GM12878 (cell line): ENCODE results near the gene DIAPH3. TPM values are rescaled to one million over a fixed set of nuclear protein-coding genes. Genes with fewer than 3 reads are reported as not detected.

Experiments used
- ATAC-seq: fragments of 200-7000 bp; cut with Tn5 transposase; 3 replicates; pipeline ENCODE4 v1.9.1; 2020; ENCODE audit warnings: mild to moderate bottlenecking, moderate library complexity
- BruUV-seq: library from RNA; stranded (reverse); fragments of 400-500 nt; replicated peaks from 2 replicates; lab custom pipeline; 2021; lab: Mats Ljungman, UMichigan
- CTCF ChIA-PET: fragments of 300-600 bp; sonication (Branson Sonifier 250); formaldehyde crosslinking; extraction: SDS; loops from one replicate; lab custom pipeline; 2021; ENCODE audit warnings: inconsistent platforms; lab: Yijun Ruan, JAX
- POLR2A ChIA-PET: fragments of 350-600 bp; formaldehyde crosslinking; extraction: SDS; loops from one replicate; lab custom pipeline; 2021; ENCODE audit warnings: inconsistent platforms; lab: Charles Lee
- RAD21 ChIA-PET: fragments of 300-600 bp; sonication (Branson Sonifier 250); formaldehyde crosslinking; loops from one replicate; lab custom pipeline; 2023; ENCODE audit warnings: antibody characterized with exemption; ENCODE audit not compliant: unreplicated experiment; lab: Charles Lee
- SMC1A ChIA-PET: fragments of 300-600 bp; sonication (Branson Sonifier 250); formaldehyde crosslinking; loops from one replicate; lab custom pipeline; 2023; ENCODE audit not compliant: unreplicated experiment, uncharacterized antibody; lab: Charles Lee
- DNase-seq: peaks from one replicate; pipeline ENCODE4 v3.0.0-alpha.2; 2011; ENCODE audit warnings: low read depth, low spot score
- FAIRE-seq: peaks from 3 replicates; lab custom pipeline; 2011; peaks lifted over from hg19 to GRCh38; lab: Jason Lieb, UNC
- H2AFZ ChIP-seq: 2 replicates; pipeline ENCODE4 v1.6.0; 2011; ENCODE audit warnings: low read depth, low read length, control low read depth; ENCODE audit not compliant: control insufficient read depth
- H3K27ac ChIP-seq: 2 replicates; pipeline ENCODE4 v1.5.1; 2011; ENCODE audit warnings: control low read depth; ENCODE audit not compliant: control insufficient read depth, insufficient read depth
- H3K27me3 ChIP-seq, 2 experiments: replicated peaks in 1 of 2; 2 replicates each; pipeline versions ENCODE4 v1.6.0 to v1.6.1; 2011; ENCODE audit warnings: low read length in 1 of 2; ENCODE audit not compliant: control insufficient read depth in 2 of 2, insufficient read depth in 2 of 2
- H3K36me3 ChIP-seq, 2 experiments: 2 replicates each; pipeline ENCODE4 v1.5.1; 2011; ENCODE audit warnings: low read length in 1 of 2; ENCODE audit not compliant: control insufficient read depth in 2 of 2, insufficient read depth in 2 of 2
- H3K4me1 ChIP-seq: 2 replicates; pipeline ENCODE4 v1.6.1; 2011; ENCODE audit warnings: mild to moderate bottlenecking, low read length, moderate library complexity, mixed read lengths; ENCODE audit not compliant: control insufficient read depth, insufficient read depth
- H3K4me2 ChIP-seq: 2 replicates; pipeline ENCODE4 v1.6.0; 2011; ENCODE audit warnings: control low read depth; ENCODE audit not compliant: control insufficient read depth, insufficient read depth
- H3K4me3 ChIP-seq: fragments of 200-600 bp; sonication (generic); 2 replicates; pipeline ENCODE4 v1.5.1; 2016
- H3K79me2 ChIP-seq: 2 replicates; pipeline ENCODE4 v1.6.0; 2011; ENCODE audit warnings: low read length; ENCODE audit not compliant: control insufficient read depth, insufficient read depth
- H3K9ac ChIP-seq: 2 replicates; pipeline ENCODE4 v1.8.0; 2011; ENCODE audit warnings: low read length, control low read depth, mixed read lengths; ENCODE audit not compliant: control insufficient read depth, insufficient read depth
- H3K9me3 ChIP-seq: replicated peaks from 3 replicates; pipeline ENCODE4 v1.5.1; 2011; ENCODE audit warnings: mild to moderate bottlenecking, low read length; ENCODE audit not compliant: control insufficient read depth, insufficient read depth
- H4K20me1 ChIP-seq: 2 replicates; pipeline ENCODE4 v1.6.0; 2011; ENCODE audit not compliant: control insufficient read depth, insufficient read depth
- ASH2L ChIP-seq: fragments of 300-600, 200-600 bp; sonication (generic); IDR thresholded peaks from 2 replicates; pipeline ENCODE4 v1.6.1; 2017; ENCODE audit warnings: low read depth, mild to moderate bottlenecking, borderline replicate concordance
- CREB1 ChIP-seq: IDR thresholded peaks from 2 replicates; pipeline ENCODE4 v1.6.1; 2012; ENCODE audit warnings: low read depth, mild to moderate bottlenecking, inconsistent platforms
- EGR1 ChIP-seq, 2 experiments: IDR thresholded peaks; 1 replicate in 1 of 2; 2 replicates in 1 of 2; pipeline ENCODE4 v1.6.1; 2011 to 2012; ENCODE audit warnings: low read depth in 2 of 2, low read length in 2 of 2, borderline replicate concordance in 1 of 2, mild to moderate bottlenecking in 1 of 2, moderate library complexity in 1 of 2
- HSF1 ChIP-seq: fragments of 150-350 bp; IDR thresholded peaks from 2 replicates; pipeline ENCODE4 v1.6.1; 2014; ENCODE audit warnings: mild to moderate bottlenecking, low read depth, low read length
- LARP7 ChIP-seq: fragments of 450-650 bp; IDR thresholded peaks from 2 replicates; pipeline ENCODE4 v1.6.1; 2017; ENCODE audit warnings: mild to moderate bottlenecking
- NR2F1 ChIP-seq: fragments of 450-650 bp; conservative IDR thresholded peaks from 2 replicates; pipeline ENCODE4 v1.6.1; 2017; ENCODE audit warnings: mild to moderate bottlenecking
- PAX5 ChIP-seq: IDR thresholded peaks from 2 replicates; pipeline ENCODE4 v1.6.1; 2011; ENCODE audit warnings: low read depth, low read length, borderline replicate concordance
- POLR2A ChIP-seq: IDR thresholded peaks from 2 replicates; pipeline ENCODE4 v1.6.1; 2011; ENCODE audit warnings: low read depth, mild to moderate bottlenecking, low read length
- POU2F2 ChIP-seq: IDR thresholded peaks from 3 replicates; pipeline ENCODE4 v1.6.1; 2011; ENCODE audit warnings: low read depth, mild to moderate bottlenecking, low read length, borderline replicate concordance
- RELA ChIP-seq: fragments of 450-650 bp; IDR thresholded peaks from 2 replicates; pipeline ENCODE4 v1.8.0; 2014; ENCODE audit warnings: borderline replicate concordance; ENCODE audit not compliant: partially characterized antibody
- RUNX3 ChIP-seq: IDR thresholded peaks from 2 replicates; pipeline ENCODE4 v1.6.1; 2012; ENCODE audit warnings: low read length, inconsistent platforms
- SIX5 ChIP-seq: IDR thresholded peaks from 2 replicates; pipeline ENCODE4 v1.6.1; 2011; ENCODE audit warnings: mild to moderate bottlenecking, low read depth, low read length, moderate library complexity; ENCODE audit not compliant: severe bottlenecking
- SMAD1 ChIP-seq: fragments of 450-650 bp; IDR thresholded peaks from 2 replicates; pipeline ENCODE4 v1.6.1; 2018; ENCODE audit warnings: mild to moderate bottlenecking, low read depth; ENCODE audit not compliant: partially characterized antibody
- SMAD5 ChIP-seq: IDR thresholded peaks from 2 replicates; pipeline ENCODE4 v1.6.1; 2016; ENCODE audit warnings: antibody characterized with exemption, low read depth
- TCF12 ChIP-seq: IDR thresholded peaks from 2 replicates; pipeline ENCODE4 v1.6.1; 2011; ENCODE audit warnings: low read depth, mild to moderate bottlenecking, low read length
- WGBS: methylation state at CpG from one replicate; pipeline ENCODE4 v1.1.6; 2016; ENCODE audit warnings: low lambda C conversion rate; ENCODE audit not compliant: insufficient replicate concordance, insufficient coverage; ENCODE audit errors: missing lambda C conversion rate; 5-methylcytosine and 5-hydroxymethylcytosine counted together
- in situ Hi-C: fragments of 300-500 bp; cut with MboI; formaldehyde crosslinking; loops from 9 replicates; pipeline ENCODE4 v1.14.3; 2018; ENCODE audit warnings: mixed read lengths
- intact Hi-C: fragments of 100-400 bp; cut with micrococcal nuclease; formaldehyde crosslinking; loops from one replicate; pipeline ENCODE4 v1.14.2; 2022; ENCODE audit not compliant: unreplicated experiment
- polyA plus RNA-seq, 11 experiments: library from polyadenylated mRNA; depleted of rRNA in 4 of 11; unstranded in 6 of 11; stranded (reverse) in 5 of 11; fragments of >200 nt; fragmentation: Nextera tagmentation in 4 of 11; fragmentation: Illumina TruSeq in 1 of 11; extraction: Ambion mirVana in 4 of 11; extraction: Trizol in 1 of 11; gene quantifications; 1 replicate in 1 of 11; 2 replicates in 10 of 11; pipeline versions ENCODE4 v1.2.1 to v1.2.3, GENCODE V29; 2011 to 2016; ENCODE audit warnings: inconsistent platforms in 2 of 11, missing spikeins in 2 of 11, low read depth in 1 of 11
- total RNA-seq, 4 experiments: library from RNA; depleted of rRNA in 3 of 4; stranded (reverse); fragments of >200 nt in 3 of 4; fragmentation: Illumina TruSeq in 1 of 4; extraction: Trizol in 1 of 4; gene quantifications; 2 replicates each; pipeline versions ENCODE4 v1.2.1 to v1.2.3, GENCODE V29; 2013 to 2021
- TF ChIP-seq, protein P1 (sequence below): IDR thresholded peaks from 2 replicates; pipeline ENCODE4 v1.6.1; 2011; ENCODE audit warnings: low read depth, low read length, improper control_type of control experiment, borderline replicate concordance

DIAPH3 gene
- total and polyA plus RNA-seq, 10 of the 15 experiments (the other 5 are each of a cell fraction or from before 2014, with no cell fraction given): 10.1 to 25.2 (median 15.4) TPM

- ChIA-PET RAD21 (interaction anchor here (0.7 kb wide), 1 partner anchor 60 kb away, joined by 3 read pairs; no protein-coding TSS in a partner anchor), POLR2A (interaction anchor here (1.4 kb wide), 1 partner anchor 32 kb away, joined by 3 read pairs; no protein-coding TSS in a partner anchor)
- Histone ChIP-seq H3K79me2 (no peaks in the 10 kb centered on the region), H3K27me3 (no peaks in the 10 kb centered on the region), H2AFZ (no peak overlapping the region), H3K4me3 (no peak overlapping the region), H3K4me1 (no peaks in the 10 kb centered on the region)
- TF ChIP-seq SIX5 (no peak), CREB1 (no peak), POU2F2 (no peak), PAX5 (no peak)
- TF ChIP-seq, all 136 proteins: peak for 0
- Histone ChIP-seq H3K9ac (no peak overlapping the region), H3K4me2 (no peak overlapping the region), H3K9me3 (no peaks in the 10 kb centered on the region), H3K36me3 (no peaks in the 10 kb centered on the region), H3K27ac (no peak overlapping the region), H4K20me1 (no peaks in the 10 kb centered on the region)
- 94% methylated on average over 2 of the region's 2 CpGs for WGBS
- ATAC-seq (no peak), DNase-seq (no peak), FAIRE-seq (no peak)
- intact Hi-C loops: no loop called here
- ChIA-PET SMC1A (interaction anchor here (0.7 to 2.2 kb wide), 6 partner anchors 11 to 206 kb away, joined by 3 to 8 read pairs (median 3); no protein-coding TSS in a partner anchor), CTCF (interaction anchor here (1.4 kb wide), 1 partner anchor 21 kb away, joined by 3 read pairs; no protein-coding TSS in a partner anchor)
- no TSS peak for BruUV-seq
- in situ Hi-C loops: no loop called here
These were observed 462.5 kb downstream of the DIAPH3 start for GRCh38 chr13:59701261-59701660.

GRCh38 chr13:59700281-59700680, 463.4 kb downstream of the DIAPH3 start:
- H3K27ac ChIP-seq: no peak overlapping the region
- 100% methylated on average over 2 of the region's 2 CpGs for WGBS
- H3K36me3 ChIP-seq: no peaks in the 10 kb centered on the region
- H3K79me2 ChIP-seq: no peaks in the 10 kb centered on the region
- no peaks in the 10 kb centered on the region for H4K20me1 ChIP-seq
- peak; percentile 54 for FAIRE-seq
- in situ Hi-C loops: no loop called here
- no peaks in the 10 kb centered on the region for H3K27me3 ChIP-seq
- SMC1A ChIA-PET: interaction anchor here (1.0 to 2.2 kb wide), 3 partner anchors 18 to 53 kb away, joined by 4 to 8 read pairs (median 4); no protein-coding TSS in a partner anchor
- no peak for ATAC-seq
- no peak for TF ChIP-seq TCF12
- no peak for TF ChIP-seq NR2F1
- no peak for TF ChIP-seq CREB1
- TF ChIP-seq RUNX3: no peak
- no peak for TF ChIP-seq SMAD5
- TF ChIP-seq, protein P1, sequence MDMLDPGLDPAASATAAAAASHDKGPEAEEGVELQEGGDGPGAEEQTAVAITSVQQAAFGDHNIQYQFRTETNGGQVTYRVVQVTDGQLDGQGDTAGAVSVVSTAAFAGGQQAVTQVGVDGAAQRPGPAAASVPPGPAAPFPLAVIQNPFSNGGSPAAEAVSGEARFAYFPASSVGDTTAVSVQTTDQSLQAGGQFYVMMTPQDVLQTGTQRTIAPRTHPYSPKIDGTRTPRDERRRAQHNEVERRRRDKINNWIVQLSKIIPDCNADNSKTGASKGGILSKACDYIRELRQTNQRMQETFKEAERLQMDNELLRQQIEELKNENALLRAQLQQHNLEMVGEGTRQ: no peak
- no peak for TF ChIP-seq EGR1 (IDR thresholded peaks at IDR 0.05; ENCODE audit: borderline replicate concordance in 1 of 2, low read depth in 2 of 2, low read length in 2 of 2)
- no peak for TF ChIP-seq HSF1
- no peak for TF ChIP-seq SMAD1
- no peak for TF ChIP-seq ASH2L
- no peak for TF ChIP-seq RELA
- TF ChIP-seq LARP7: no peak
- TF ChIP-seq POLR2A: no peak
- DNase-seq: no peak
- intact Hi-C loops: no loop called here
- no peak overlapping the region for H3K9ac ChIP-seq
- no peak overlapping the region for H2AFZ ChIP-seq
- no peak overlapping the region for H3K4me3 ChIP-seq
- H3K4me2 ChIP-seq: no peak overlapping the region
- BruUV-seq: no TSS peak
- no peaks in the 10 kb centered on the region for H3K4me1 ChIP-seq
- RAD21 ChIA-PET: no interaction called here
- CTCF ChIA-PET: interaction anchor here (1.4 kb wide), 1 partner anchor 71 kb away, joined by 4 read pairs; no protein-coding TSS in a partner anchor
- no peaks in the 10 kb centered on the region for H3K9me3 ChIP-seq
- POLR2A ChIA-PET: no interaction called here
